GM12878 (cell line): ENCODE results near the gene RFC4. TPM values are rescaled to one million over a fixed set of nuclear protein-coding genes. Genes with fewer than 3 reads are reported as not detected.

Source experiments
- ASH2L ChIP-seq: fragments of 300-600, 200-600 bp; sonication (generic); IDR thresholded peaks from 2 replicates; pipeline ENCODE4 v1.6.1; 2017; ENCODE audit warnings: low read depth, mild to moderate bottlenecking, borderline replicate concordance
- ATF3 ChIP-seq: IDR thresholded peaks from 2 replicates; pipeline ENCODE4 v1.6.1; 2011; ENCODE audit warnings: low read depth, mild to moderate bottlenecking, low read length, moderate library complexity, borderline replicate concordance; ENCODE audit errors: extremely low read depth
- CBFB ChIP-seq: IDR thresholded peaks from 2 replicates; pipeline ENCODE4 v1.6.1; 2016; ENCODE audit warnings: antibody characterized with exemption, low read depth
- CHD1 ChIP-seq: IDR thresholded peaks from 2 replicates; pipeline ENCODE4 v1.6.1; 2012; ENCODE audit warnings: low read depth, low read length, improper control_type of control experiment
- CHD2 ChIP-seq: IDR thresholded peaks from 2 replicates; pipeline ENCODE4 v1.6.1; 2011; ENCODE audit warnings: low read depth, low read length, improper control_type of control experiment, borderline replicate concordance
- E2F4 ChIP-seq: IDR thresholded peaks from 2 replicates; pipeline ENCODE4 v1.6.1; 2012; ENCODE audit warnings: low read depth, low read length, improper control_type of control experiment
- ELK1 ChIP-seq: IDR thresholded peaks from 2 replicates; pipeline ENCODE4 v1.6.1; 2012; ENCODE audit warnings: low read depth, low read length, improper control_type of control experiment
- HDAC6 ChIP-seq: fragments of 200-600 bp; sonication (generic); IDR thresholded peaks from one replicate; pipeline ENCODE4 v1.8.0; 2017; ENCODE audit warnings: antibody characterized with exemption; ENCODE audit not compliant: unreplicated experiment
- HDGF ChIP-seq: fragments of 450-650 bp; IDR thresholded peaks from 2 replicates; pipeline ENCODE4 v1.6.1; 2016; ENCODE audit warnings: antibody characterized with exemption
- LARP7 ChIP-seq: fragments of 450-650 bp; IDR thresholded peaks from 2 replicates; pipeline ENCODE4 v1.6.1; 2017; ENCODE audit warnings: mild to moderate bottlenecking
- MAX ChIP-seq: IDR thresholded peaks from 2 replicates; pipeline ENCODE4 v1.6.1; 2012; ENCODE audit warnings: low read depth, low read length, improper control_type of control experiment
- MYC ChIP-seq: IDR thresholded peaks from 2 replicates; pipeline ENCODE4 v1.6.1; 2011; ENCODE audit warnings: mild to moderate bottlenecking, low read length, moderate library complexity, inconsistent platforms; ENCODE audit not compliant: insufficient read depth, insufficient replicate concordance, insufficient read length, severe bottlenecking
- NFYA ChIP-seq: IDR thresholded peaks from 2 replicates; pipeline ENCODE4 v1.6.1; 2011; ENCODE audit warnings: low read depth, mild to moderate bottlenecking, low read length, improper control_type of control experiment, borderline replicate concordance
- NFYB ChIP-seq: IDR thresholded peaks from 2 replicates; pipeline ENCODE4 v1.6.1; 2011; ENCODE audit warnings: low read depth, mild to moderate bottlenecking, low read length, improper control_type of control experiment, moderate library complexity; ENCODE audit not compliant: insufficient read depth
- NR2C2 ChIP-seq: IDR thresholded peaks from 2 replicates; pipeline ENCODE4 v1.6.1; 2011; ENCODE audit warnings: borderline replicate concordance, low read depth; ENCODE audit not compliant: control insufficient read depth, insufficient read length
- POLR2A ChIP-seq: IDR thresholded peaks from 2 replicates; pipeline ENCODE4 v1.6.1; 2011; ENCODE audit warnings: low read depth, mild to moderate bottlenecking, low read length
- RELB ChIP-seq: fragments of 450-650 bp; IDR thresholded peaks from 2 replicates; pipeline ENCODE4 v1.6.1; 2017; ENCODE audit warnings: low read depth, mild to moderate bottlenecking, moderate library complexity
- SIX5 ChIP-seq: IDR thresholded peaks from 2 replicates; pipeline ENCODE4 v1.6.1; 2011; ENCODE audit warnings: mild to moderate bottlenecking, low read depth, low read length, moderate library complexity; ENCODE audit not compliant: severe bottlenecking
- SMAD1 ChIP-seq: fragments of 450-650 bp; IDR thresholded peaks from 2 replicates; pipeline ENCODE4 v1.6.1; 2018; ENCODE audit warnings: mild to moderate bottlenecking, low read depth; ENCODE audit not compliant: partially characterized antibody
- SREBF2 ChIP-seq: IDR thresholded peaks from 2 replicates; pipeline ENCODE4 v1.6.1; 2012; ENCODE audit warnings: mild to moderate bottlenecking, low read length
- TBL1XR1 ChIP-seq: IDR thresholded peaks from 2 replicates; pipeline ENCODE4 v1.6.1; 2012; ENCODE audit warnings: low read depth, low read length, improper control_type of control experiment
- TCF3 ChIP-seq: IDR thresholded peaks from 2 replicates; pipeline ENCODE4 v1.6.1; 2012; ENCODE audit warnings: low read depth, mild to moderate bottlenecking, low read length, borderline replicate concordance; ENCODE audit not compliant: insufficient read depth
- TCF7 ChIP-seq: IDR thresholded peaks from 2 replicates; pipeline ENCODE4 v1.6.1; 2014; ENCODE audit warnings: antibody characterized with exemption, borderline replicate concordance
- YY1 ChIP-seq: IDR thresholded peaks from 2 replicates; pipeline ENCODE4 v1.6.1; 2011; ENCODE audit warnings: low read depth, mild to moderate bottlenecking, low read length
- ZBED1 ChIP-seq: IDR thresholded peaks from 2 replicates; pipeline ENCODE4 v1.6.1; 2016; ENCODE audit warnings: borderline replicate concordance
- ZNF24 ChIP-seq: fragments of 450-650 bp; IDR thresholded peaks from 2 replicates; pipeline ENCODE4 v1.6.1; 2017; ENCODE audit warnings: antibody characterized with exemption, mild to moderate bottlenecking
- ZNF274 ChIP-seq: IDR thresholded peaks from one replicate; pipeline ENCODE4 v1.8.0; 2011; ENCODE audit not compliant: insufficient read length, insufficient read depth
- ZNF622 ChIP-seq: fragments of 450-650 bp; IDR thresholded peaks from 2 replicates; pipeline ENCODE4 v1.6.1; 2017; ENCODE audit warnings: mild to moderate bottlenecking, inconsistent platforms
- ZZZ3 ChIP-seq: IDR thresholded peaks from 2 replicates; pipeline ENCODE4 v1.6.1; 2011; ENCODE audit warnings: low read depth; ENCODE audit not compliant: control insufficient read depth, insufficient read length
- polyA plus RNA-seq, 11 experiments: library from polyadenylated mRNA; depleted of rRNA in 4 of 11; unstranded in 6 of 11; stranded (reverse) in 5 of 11; fragments of >200 nt; fragmentation: Nextera tagmentation in 4 of 11; fragmentation: Illumina TruSeq in 1 of 11; extraction: Ambion mirVana in 4 of 11; extraction: Trizol in 1 of 11; gene quantifications; 1 replicate in 1 of 11; 2 replicates in 10 of 11; pipeline versions ENCODE4 v1.2.1 to v1.2.3, GENCODE V29; 2011 to 2016; ENCODE audit warnings: inconsistent platforms in 2 of 11, missing spikeins in 2 of 11, low read depth in 1 of 11
- total RNA-seq, 4 experiments: library from RNA; depleted of rRNA in 3 of 4; stranded (reverse); fragments of >200 nt in 3 of 4; fragmentation: Illumina TruSeq in 1 of 4; extraction: Trizol in 1 of 4; gene quantifications; 2 replicates each; pipeline versions ENCODE4 v1.2.1 to v1.2.3, GENCODE V29; 2013 to 2021

RFC4 gene
- total and polyA plus RNA-seq, 10 of the 15 experiments (the other 5 are each of a cell fraction or from before 2014, with no cell fraction given): 49.1 to 144 (median 112) TPM

GRCh38 chr3:186790261-186790981, 15.9 kb downstream of the RFC4 start (continued):
- no peak for TF ChIP-seq RELB
- no peak for TF ChIP-seq TCF3
- TF ChIP-seq ZNF622: no peak
- TF ChIP-seq CHD2: no peak
- TF ChIP-seq CBFB: peak; percentile 27; the same call in 1 of the 2 replicates
- TF ChIP-seq TBL1XR1: no peak
- no peak for TF ChIP-seq ASH2L
- TF ChIP-seq HDGF: no peak
- no peak for TF ChIP-seq NFYB
- TF ChIP-seq ZZZ3: no peak
- TF ChIP-seq ZNF24: no peak
- TF ChIP-seq POLR2A: peak; percentile 82
- TF ChIP-seq MYC: no peak
- no peak for TF ChIP-seq SMAD1
- TF ChIP-seq NFYA: no peak
- TF ChIP-seq YY1: peak; percentile 31; the same call in 1 of the 2 replicates
- TF ChIP-seq SREBF2: no peak
- no peak for TF ChIP-seq ATF3
- TF ChIP-seq NR2C2: no peak
- peak; percentile 17 for TF ChIP-seq HDAC6
- no peak for TF ChIP-seq ZNF274
- TF ChIP-seq E2F4: no peak
- TF ChIP-seq TCF7: no peak
- peak; percentile 96; the same call in 1 of the 2 replicates for TF ChIP-seq ZBED1
- TF ChIP-seq ELK1: no peak
- no peak for TF ChIP-seq CHD1
- no peak for TF ChIP-seq MAX
- no peak for TF ChIP-seq LARP7
- no peak for TF ChIP-seq SIX5
